GM20000 (cell line): ENCODE data around the gene UBTD1.

Experiments used
- DNase-seq: peaks from one replicate; pipeline ENCODE4 v3.0.0; 2012; ENCODE audit warnings: low spot score
- CTCF ChIP-seq: IDR thresholded peaks from 2 replicates; pipeline ENCODE4 v1.5.1; 2012; ENCODE audit warnings: mild to moderate bottlenecking, control low read depth; ENCODE audit errors: extremely low read depth, missing control alignments

Gene UBTD1

GRCh38 chr10:97483921-97484320 lies 14.8 kb upstream of the UBTD1 start:
- DNase-seq: no peak
- no peak for TF ChIP-seq CTCF

GRCh38 chr10:97485647-97486281 lies 13.0 kb upstream of the UBTD1 start:
- no peak for DNase-seq
- no peak for TF ChIP-seq CTCF

GRCh38 chr10:97490592-97490991 lies 8.1 kb upstream of the UBTD1 start:
- no peak for TF ChIP-seq CTCF
- no peak for DNase-seq

GRCh38 chr10:97494151-97494550 lies 4.6 kb upstream of the UBTD1 start:
- TF ChIP-seq CTCF: no peak
- no peak for DNase-seq

- no peak for DNase-seq
- TF ChIP-seq CTCF: no peak
Observed at GRCh38 chr10:97494863-97495506, 3.7 kb upstream of the UBTD1 start.

GRCh38 chr10:97497572-97498075 lies 1.1 kb upstream of the UBTD1 start:
- DNase-seq: peak; percentile 86
- no peak for TF ChIP-seq CTCF

- peak; percentile 100 for DNase-seq
- no peak for TF ChIP-seq CTCF
Observed at GRCh38 chr10:97498076-97498840, 466 bp upstream of the UBTD1 start, which contains the start of gene MMS19. Gene MMS19 (minus strand): TSS chr10:97498422. CDS start chr10:97498384, 38 bp downstream.
